ENCODE results near the gene CDCA8.

Gene CDCA8

DNA sequence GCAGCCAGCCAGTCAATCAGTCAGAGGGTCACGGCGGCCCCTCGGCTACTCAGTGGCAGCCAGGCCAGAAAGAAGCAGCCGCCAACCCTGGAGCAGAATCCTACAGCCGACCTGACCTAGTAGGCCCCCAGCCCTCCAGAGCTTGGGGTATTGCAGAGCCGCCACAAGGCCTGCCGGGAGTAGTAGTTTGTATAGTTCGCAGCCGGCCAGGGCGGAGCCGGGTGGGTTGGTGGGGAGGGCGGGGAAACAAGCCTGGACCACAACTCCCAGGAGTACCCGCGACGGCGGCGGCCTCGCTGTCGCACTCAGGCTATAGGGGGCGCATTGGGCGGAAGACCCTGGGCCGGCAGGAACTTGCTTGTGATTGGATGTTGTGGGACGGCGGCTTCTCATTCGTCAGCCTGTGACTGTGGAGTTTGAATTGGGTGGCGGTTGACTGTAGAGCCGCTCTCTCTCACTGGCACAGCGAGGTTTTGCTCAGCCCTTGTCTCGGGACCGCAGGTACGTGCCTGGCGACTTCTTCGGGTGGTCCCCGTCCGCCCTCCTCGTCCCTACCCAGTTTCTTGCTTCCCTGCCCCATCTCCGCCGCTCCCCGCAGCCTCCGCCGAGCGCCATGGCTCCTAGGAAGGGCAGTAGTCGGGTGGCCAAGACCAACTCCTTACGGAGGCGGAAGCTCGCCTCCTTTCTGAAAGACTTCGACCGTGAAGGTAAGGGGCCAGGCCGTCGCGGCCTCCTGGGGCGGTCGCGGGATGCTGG lies at the start of gene CDCA8:
Gene CDCA8 (plus strand): TSS at position 439 of the 756 bp plus-strand sequence. CDS start 175 bp downstream, at position 614.
- H3K4me3 ChIP-seq (replicated peaks; ENCODE audit: low read depth, low read length): peak within 1 kb of the TSS; percentile 85
- TF ChIP-seq, protein P1, sequence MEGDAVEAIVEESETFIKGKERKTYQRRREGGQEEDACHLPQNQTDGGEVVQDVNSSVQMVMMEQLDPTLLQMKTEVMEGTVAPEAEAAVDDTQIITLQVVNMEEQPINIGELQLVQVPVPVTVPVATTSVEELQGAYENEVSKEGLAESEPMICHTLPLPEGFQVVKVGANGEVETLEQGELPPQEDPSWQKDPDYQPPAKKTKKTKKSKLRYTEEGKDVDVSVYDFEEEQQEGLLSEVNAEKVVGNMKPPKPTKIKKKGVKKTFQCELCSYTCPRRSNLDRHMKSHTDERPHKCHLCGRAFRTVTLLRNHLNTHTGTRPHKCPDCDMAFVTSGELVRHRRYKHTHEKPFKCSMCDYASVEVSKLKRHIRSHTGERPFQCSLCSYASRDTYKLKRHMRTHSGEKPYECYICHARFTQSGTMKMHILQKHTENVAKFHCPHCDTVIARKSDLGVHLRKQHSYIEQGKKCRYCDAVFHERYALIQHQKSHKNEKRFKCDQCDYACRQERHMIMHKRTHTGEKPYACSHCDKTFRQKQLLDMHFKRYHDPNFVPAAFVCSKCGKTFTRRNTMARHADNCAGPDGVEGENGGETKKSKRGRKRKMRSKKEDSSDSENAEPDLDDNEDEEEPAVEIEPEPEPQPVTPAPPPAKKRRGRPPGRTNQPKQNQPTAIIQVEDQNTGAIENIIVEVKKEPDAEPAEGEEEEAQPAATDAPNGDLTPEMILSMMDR (IDR thresholded peaks at IDR 0.05; ENCODE audit: low read depth, low read length, missing control alignments): peak; percentile 75
- peak; percentile 92 for DNase-seq (ENCODE audit: extremely low read depth, low read depth)

DNA sequence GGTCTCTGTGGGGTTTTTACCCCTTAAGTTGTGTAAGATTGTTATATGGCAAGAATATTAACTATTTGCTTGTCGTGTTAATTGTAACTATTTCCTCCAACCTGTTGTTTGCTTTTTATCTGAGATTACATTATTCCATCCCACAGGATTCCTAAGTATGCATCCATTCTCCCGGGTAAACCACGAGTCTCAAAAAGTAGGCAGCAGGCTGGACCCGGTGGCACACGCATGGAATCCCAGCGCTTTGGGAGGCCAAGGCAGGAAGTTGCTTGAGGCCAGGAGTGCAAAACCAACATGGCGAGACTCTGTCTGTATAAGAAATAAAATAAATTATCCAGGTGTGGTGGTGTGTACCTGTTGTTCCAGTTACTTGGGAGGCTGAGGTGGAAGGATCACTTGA lies 45.0 kb upstream of the CDCA8 start:
- TF ChIP-seq, protein P1 (IDR thresholded peaks at IDR 0.05; ENCODE audit: low read depth, low read length, missing control alignments): no peak
- H3K4me3 ChIP-seq (replicated peaks; ENCODE audit: low read depth, low read length): no peak overlapping the region
- no peak for DNase-seq (ENCODE audit: extremely low read depth, low read depth)

DNA sequence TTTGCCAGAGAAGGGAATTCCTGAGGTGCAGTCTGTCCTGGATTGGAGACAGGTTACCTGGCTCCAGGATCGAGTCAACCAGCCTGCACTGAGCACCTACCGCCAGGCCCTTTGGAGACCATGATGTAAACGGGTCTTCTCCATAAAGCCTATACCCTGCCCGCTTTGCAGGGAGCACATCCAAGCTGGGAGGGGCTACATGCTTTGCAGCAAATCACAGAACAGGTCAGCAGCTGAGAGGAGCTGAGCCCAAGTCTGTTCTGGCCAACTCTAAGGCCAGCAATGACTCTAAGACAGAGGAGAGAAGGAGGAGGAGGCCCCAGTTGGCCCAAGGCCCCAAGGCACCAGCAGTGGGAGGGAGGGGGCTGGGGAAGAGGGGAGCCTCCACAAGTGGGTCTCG lies 42.1 kb upstream of the CDCA8 start:
- DNase-seq (ENCODE audit: extremely low read depth, low read depth): no peak
- TF ChIP-seq, protein P1 (IDR thresholded peaks at IDR 0.05; ENCODE audit: low read depth, low read length, missing control alignments): no peak

DNA sequence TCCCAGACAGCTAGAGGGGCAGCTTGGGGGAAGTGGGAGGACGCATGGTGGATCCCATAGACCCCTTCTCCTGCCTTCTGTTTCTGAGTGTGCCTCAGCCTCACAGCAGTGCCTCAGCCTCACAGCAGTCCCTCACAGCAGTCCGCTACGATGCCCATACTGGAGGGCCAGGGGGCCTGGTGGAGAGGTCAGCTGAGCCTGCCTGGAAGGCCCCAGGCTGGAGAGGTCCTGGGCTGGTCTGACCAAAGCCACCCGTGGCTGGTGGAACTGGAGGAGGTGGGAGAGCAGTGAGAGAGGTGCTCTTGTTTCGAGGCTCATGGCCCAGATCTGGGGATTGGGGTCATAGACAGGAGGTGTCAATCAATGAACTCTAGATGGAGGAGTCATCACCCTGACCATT lies 41.6 kb upstream of the CDCA8 start:
- H3K4me3 ChIP-seq (replicated peaks; ENCODE audit: low read depth, low read length): no peak overlapping the region
- TF ChIP-seq, protein P1 (IDR thresholded peaks at IDR 0.05; ENCODE audit: low read depth, low read length, missing control alignments): no peak
- DNase-seq (ENCODE audit: extremely low read depth, low read depth): no peak

More for the DNA sequence above, 42.1 kb upstream of the CDCA8 start:
- no peak overlapping the region for H3K4me3 ChIP-seq (replicated peaks; ENCODE audit: low read depth, low read length)

DNA sequence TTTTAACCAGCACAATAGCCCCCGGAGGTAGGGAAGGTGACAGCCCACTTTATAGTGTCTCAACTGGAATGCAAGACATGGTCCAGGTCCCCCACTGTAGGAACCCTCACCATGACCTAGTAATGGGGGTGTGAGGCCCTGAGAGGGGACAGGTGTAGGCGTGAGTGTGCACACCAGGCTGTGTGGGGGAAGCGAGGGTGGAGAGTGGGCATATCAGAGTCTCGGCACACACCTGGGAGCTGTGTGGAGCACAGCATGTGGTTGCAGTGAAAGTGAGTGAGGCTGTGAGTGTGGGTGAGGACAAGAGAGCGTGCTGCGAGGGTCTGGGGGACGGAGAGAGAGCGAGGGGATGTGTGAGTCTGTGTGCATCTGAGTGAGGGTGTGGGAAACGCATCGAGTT lies 40.5 kb upstream of the CDCA8 start:
- TF ChIP-seq, protein P1 (IDR thresholded peaks at IDR 0.05; ENCODE audit: low read depth, low read length, missing control alignments): no peak
- H3K4me3 ChIP-seq (replicated peaks; ENCODE audit: low read depth, low read length): no peak overlapping the region
- DNase-seq (ENCODE audit: extremely low read depth, low read depth): no peak

DNA sequence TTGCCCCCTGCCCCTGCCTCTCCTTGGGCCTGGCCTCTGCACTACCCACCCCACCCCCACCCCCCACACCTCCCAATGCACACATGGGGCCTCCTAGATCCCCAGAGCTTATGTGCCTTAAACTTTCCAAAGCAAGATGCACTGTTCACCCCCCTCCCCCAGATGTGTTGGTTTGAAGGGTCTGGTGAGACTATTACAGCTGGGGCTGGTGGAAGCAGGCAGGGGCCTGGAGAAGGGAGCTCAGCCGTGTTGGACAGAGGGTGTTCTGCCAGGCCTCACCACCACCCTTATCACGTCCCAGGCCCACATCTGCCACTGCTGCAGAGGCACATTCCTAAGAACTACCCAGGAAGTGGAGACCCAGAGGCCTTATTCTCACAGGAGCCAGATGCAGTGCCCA lies 39.3 kb upstream of the CDCA8 start:
- DNase-seq (ENCODE audit: extremely low read depth, low read depth): no peak
- no peak overlapping the region for H3K4me3 ChIP-seq (replicated peaks; ENCODE audit: low read depth, low read length)
- TF ChIP-seq, protein P1 (IDR thresholded peaks at IDR 0.05; ENCODE audit: low read depth, low read length, missing control alignments): no peak

Data from HFF-Myc (cell line).